Fibroblast of skin of back (primary cell): Measurements from ENCODE around the gene STH.
"Not testable (repeated sequence)": the region's sequence is repeated elsewhere in the genome, so short reads cannot be mapped to it uniquely, and the experiment has no call there.

Experiments
- DNase-seq: peaks from one replicate; pipeline ENCODE4 v3.0.0-alpha.2; 2013

Gene STH

GRCh38 chr17:46007461-46007965 is 8.5 kb downstream of the STH start:
- no peak for DNase-seq

- no peak for DNase-seq
These were observed 9.5 kb downstream of the STH start for GRCh38 chr17:46008591-46008990.

- peak; percentile 88 for DNase-seq
These were observed 10.9 kb downstream of the STH start for GRCh38 chr17:46009681-46010596.

- no peak for DNase-seq
These were observed 11.6 kb downstream of the STH start for GRCh38 chr17:46010597-46011186.

- DNase-seq: no peak
These were observed 12.9 kb downstream of the STH start for GRCh38 chr17:46011711-46012505.

- DNase-seq: no peak
These were observed 13.5 kb downstream of the STH start for GRCh38 chr17:46012506-46013079.

GRCh38 chr17:46013127-46013501 is 14.1 kb downstream of the STH start:
- DNase-seq: no peak

- peak; percentile 93 for DNase-seq
These were observed 14.6 kb downstream of the STH start for GRCh38 chr17:46013502-46014165.

- DNase-seq: not testable (repeated sequence)
These were observed 20.4 kb downstream of the STH start for GRCh38 chr17:46019408-46019925.

- DNase-seq: no peak
These were observed 21.1 kb downstream of the STH start for GRCh38 chr17:46020023-46020761.

GRCh38 chr17:46020998-46021397 is 21.9 kb downstream of the STH start:
- no peak for DNase-seq

- not testable (repeated sequence) for DNase-seq
These were observed 24.3 kb downstream of the STH start for GRCh38 chr17:46023366-46023765.

GRCh38 chr17:46023783-46024388 is 24.8 kb downstream of the STH start:
- no peak for DNase-seq

- no peak for DNase-seq
These were observed 25.5 kb downstream of the STH start for GRCh38 chr17:46024590-46024989.

- DNase-seq: no peak
These were observed 26.0 kb downstream of the STH start for GRCh38 chr17:46025060-46025459.

- DNase-seq: no peak
These were observed 26.6 kb downstream of the STH start for GRCh38 chr17:46025510-46026165.

- no peak for DNase-seq
These were observed 27.4 kb downstream of the STH start for GRCh38 chr17:46026166-46027047.

- no peak for DNase-seq
These were observed 28.3 kb downstream of the STH start for GRCh38 chr17:46027048-46027975.
